H4 (cell line): ENCODE data around the gene BCHE. TPM values are rescaled to one million over a fixed set of nuclear protein-coding genes. Genes with fewer than 3 reads are reported as not detected.
"Not testable (repeated sequence)": the region's sequence is repeated elsewhere in the genome, so short reads cannot be mapped to it uniquely, and the experiment has no call there.

Source experiments
- DNase-seq: peaks from one replicate; pipeline ENCODE4 v3.0.0-alpha.2; 2015; ENCODE audit warnings: low spot score
- total RNA-seq: library from RNA; depleted of rRNA; stranded (reverse); fragments of >200 nt; shearing (Covaris generic); gene quantifications from 2 replicates; pipeline ENCODE4 v1.2.3, GENCODE V29; 2014

Gene BCHE
- total RNA-seq, 1 experiment from 2014 or later, result 56.3 TPM

DNA sequence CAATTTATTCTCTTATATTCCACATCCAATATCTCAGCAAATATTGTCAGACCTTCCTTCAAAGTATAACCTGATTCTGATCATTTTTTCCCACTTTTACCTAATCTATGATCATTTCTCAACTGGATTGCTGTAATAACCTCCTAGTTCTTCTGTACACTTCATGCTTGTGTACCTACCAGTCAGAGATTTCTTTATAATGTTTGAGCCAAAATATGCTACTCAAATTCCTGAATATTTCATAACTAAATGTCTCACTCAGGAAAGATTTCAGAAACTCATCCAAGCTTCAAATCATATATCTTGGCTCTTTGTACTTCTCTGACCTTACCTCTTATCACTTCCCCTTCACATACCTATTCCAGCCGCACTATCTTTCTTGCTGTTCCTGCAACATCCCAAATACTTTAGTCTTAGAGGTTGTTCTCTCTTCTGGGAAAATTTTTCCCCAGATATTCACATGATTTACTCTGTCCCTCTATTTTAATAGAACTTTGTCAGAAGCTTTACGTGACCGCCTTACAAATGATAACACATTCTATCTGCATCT, 20.0 kb downstream of the BCHE start:
- DNase-seq, result no peak

DNA sequence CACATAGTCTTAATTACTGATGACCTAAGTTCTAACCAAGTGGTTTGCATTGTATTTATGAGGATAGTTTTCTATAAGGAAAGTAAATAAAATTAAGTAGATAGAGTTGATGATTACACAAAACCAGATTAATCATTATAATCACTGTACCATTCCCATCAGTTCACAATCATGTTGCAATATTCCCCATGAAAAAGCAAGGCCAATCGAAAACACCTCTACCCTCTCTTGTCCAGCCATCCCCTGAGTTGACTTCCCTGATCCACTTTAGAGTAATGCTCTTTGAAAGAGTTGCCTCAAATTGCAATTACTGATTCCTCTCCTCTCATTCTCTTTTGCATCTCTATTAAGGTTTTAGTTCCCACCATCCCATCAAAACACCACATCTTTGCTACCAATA, 21.0 kb downstream of the BCHE start:
- no peak for DNase-seq

DNA sequence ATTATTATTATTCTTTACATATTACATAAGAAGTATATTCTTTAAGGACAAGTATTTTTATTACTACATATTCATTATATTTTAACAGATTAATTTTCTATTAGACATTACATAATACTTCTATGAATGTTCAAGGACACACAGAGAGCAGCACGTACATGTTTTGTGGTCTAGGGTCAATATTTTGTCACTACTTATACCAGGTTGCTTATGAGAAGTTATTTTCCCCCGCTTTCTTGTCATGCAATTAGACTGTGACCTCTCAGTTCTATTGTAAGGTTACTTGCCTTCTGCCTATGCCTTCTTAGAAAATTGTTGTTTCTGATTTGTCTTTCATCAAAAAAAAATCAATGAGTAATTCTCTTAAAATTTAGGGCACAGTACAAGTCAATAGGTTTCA, 21.5 kb downstream of the BCHE start:
- DNase-seq, result no peak

DNA sequence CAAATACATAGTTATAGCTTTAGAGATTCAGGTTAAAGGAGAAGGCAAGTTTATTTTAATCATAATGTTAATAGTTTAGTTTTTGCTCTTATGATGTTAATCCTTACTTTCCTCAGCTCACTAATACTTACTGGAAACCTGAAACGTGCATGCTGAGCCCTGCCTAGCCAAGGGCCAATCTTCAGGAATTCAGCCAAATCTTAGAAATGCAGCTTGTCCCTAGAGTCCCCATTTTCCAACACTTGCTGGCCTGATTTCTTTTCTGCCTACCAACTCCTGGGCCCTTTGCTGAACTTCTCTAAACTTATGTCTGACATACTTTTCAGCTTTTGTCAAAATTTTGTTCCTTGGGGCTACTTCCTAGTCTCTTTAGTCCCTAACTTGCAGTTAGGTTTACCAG, 22.8 kb downstream of the BCHE start:
- no peak for DNase-seq

DNA sequence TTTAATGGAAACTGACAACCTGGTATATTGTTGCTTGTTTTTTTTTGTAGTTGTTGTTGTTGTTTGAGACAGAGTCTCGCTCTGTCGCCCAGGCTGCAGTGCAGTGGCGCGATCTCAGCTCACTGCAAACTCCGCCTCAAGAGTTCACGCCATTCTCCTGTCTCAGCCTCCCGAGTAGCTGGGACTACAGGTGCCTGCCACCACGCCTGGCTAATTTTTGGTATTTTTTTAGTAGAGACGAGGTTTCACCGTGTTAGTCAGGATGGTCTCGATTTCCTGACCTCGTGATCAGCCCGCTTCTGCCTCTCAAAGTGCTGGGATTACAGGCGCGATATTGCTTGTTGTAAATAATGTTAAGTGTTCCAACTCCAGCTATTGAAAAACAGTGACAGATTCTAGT, 29.3 kb downstream of the BCHE start:
- not testable (repeated sequence) for DNase-seq

DNA sequence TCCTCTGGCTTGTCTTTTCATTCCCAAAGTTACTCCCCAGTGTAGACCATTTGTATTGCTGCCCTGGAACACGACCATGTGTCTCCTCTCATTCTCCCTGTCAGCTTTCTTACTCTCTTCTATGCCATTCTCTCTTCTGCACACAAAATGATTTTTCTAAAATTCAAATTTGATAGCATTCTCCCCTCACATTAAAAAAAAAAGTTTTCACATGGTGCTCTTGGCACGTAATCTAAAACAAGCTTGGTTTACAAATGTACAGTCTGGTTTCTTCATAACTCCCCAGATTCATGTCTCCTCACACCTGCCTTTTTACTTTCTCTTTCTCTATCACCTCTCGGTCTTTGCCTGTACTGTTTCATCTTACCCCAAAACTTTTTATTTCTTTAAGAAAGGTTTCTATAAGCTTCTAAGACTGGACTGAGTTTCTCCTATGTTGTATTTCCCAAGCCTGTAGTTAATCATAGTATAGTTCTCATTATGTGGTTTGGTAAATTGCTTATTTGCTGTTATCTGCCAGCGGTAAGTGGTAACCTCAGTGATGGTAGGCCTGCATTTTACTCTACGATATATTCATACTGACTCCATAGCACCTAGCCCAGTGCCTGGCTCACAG, 31.2 kb downstream of the BCHE start:
- DNase-seq, result peak; percentile 52

DNA sequence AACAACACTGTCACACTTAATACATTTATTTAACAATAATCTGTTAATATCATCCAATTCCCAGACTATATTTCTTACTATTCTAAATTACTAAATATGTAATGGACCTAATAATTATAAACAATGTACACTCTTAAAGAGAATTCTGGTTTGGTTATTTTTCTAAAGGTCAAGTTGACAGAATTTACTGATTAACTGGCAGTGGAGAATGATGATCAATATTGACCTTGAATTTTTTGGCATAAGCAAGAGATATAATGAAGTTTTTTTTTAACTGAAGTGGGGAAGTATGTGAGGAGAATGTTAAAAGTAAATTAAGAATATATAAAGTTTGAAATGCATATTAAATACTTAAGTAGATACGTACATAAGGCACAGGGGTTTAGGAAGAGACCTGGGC, 33.8 kb downstream of the BCHE start:
- DNase-seq, result no peak

DNA sequence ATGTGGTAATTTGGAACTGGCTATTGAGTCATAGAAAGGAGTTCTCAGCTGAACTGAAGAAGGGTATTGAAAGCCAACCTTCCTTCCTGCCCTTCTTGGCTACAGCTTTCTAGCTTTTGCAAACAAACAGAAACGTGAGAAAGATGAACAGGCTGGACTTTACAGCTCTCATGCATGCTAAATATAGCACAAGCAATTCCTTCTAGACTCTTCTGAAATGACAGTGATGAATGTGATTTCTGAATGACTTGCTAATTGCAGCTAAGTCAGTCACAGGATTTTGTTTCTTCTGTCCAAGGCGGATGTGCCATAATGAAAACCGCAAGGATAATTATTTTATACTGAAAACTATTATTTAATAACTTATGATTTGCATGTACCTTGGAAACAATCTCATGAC, 36.3 kb downstream of the BCHE start:
- DNase-seq, result peak; percentile 19

DNA sequence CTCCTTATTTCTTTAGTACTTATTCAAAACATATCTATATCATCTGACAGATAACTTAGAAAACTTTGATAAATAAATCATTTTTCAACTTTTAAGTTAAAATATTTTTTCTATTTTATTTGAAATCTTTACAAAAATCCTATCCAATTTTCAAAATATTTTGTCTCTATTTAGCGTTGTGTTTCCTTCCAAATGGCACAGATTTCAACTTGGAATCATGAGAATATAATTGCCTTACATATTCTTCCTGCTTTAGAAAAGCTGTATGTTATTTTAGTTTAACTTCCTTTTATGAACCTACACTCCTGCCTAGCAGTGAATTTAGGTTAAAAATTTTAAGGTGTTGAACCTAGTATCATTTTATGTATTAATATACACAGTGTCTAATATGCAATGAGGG, 38.2 kb downstream of the BCHE start:
- no peak for DNase-seq

DNA sequence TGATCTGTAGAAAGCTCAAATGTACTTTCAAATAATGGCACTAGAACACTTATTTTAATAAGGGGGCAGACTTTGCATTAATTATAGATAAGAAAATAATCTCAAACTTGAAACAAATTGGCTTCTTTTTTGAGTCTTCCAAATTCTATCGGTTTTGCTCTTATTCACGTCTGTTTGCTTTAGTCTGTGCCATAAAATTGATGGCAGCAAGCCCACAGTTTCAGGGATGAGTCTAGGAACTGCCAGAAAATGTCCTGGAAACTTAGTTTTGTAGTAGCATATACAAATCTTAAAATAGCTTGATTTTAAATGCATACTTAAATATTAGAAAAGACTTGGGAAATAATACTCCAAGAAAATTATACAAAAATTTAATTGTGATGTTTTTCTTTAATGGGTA, 39.7 kb downstream of the BCHE start:
- DNase-seq, result no peak

DNA sequence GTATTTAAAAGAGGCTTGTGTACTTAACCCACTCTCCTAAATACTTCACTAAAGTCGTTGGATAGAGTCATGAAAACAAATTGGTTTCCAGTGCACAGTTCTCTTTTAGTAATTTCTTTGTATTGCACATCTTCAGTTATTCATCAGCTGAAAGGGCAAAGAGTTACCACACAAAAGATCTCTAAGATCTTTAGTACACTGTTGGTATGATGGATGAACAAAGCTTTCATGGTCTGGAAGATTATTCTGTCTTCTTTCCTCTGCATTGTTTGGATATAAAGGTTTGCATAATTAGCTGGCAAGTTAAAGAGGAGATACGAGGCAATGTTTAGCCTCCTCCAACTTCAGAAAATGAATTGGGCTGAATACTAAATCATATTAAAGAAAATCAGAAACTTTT, 40.5 kb downstream of the BCHE start:
- DNase-seq, result no peak

DNA sequence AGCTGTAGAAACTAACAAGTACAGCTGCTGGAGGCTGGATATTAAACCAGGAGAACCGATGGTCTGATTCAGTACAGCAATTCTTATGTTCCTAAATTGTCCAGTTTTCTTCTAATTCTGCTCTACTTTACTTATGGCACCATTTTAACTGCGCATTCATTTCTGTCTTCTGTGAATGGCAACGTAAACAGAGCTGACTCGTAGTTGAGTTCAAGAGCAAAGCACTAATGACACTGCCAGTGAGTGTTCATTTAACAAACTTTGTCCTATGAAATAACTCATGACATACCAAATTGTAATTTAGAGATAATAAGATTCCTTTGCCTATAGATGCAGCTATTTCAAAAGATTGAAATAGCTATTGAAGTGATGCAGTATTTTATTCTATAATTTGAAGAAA, 48.7 kb downstream of the BCHE start:
- DNase-seq, result no peak

DNA sequence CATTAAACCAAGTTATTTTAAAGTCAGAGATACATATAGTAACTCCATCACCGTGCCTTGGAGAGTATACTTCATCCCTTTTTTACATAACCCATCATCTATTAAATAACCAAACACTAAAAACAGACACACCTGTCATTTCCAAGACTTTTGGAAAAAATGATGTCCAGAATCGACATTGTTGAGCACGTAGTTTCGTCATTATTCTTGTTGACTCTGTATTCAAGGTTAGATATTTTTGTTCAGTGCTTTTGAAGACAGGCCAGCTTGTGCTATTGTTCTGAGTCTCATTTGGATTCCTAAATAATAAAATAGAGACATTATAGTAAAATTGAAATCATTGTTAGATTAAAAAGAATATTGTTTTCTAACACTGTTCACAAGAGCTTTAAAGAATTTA, 51.2 kb downstream of the BCHE start:
- no peak for DNase-seq

DNA sequence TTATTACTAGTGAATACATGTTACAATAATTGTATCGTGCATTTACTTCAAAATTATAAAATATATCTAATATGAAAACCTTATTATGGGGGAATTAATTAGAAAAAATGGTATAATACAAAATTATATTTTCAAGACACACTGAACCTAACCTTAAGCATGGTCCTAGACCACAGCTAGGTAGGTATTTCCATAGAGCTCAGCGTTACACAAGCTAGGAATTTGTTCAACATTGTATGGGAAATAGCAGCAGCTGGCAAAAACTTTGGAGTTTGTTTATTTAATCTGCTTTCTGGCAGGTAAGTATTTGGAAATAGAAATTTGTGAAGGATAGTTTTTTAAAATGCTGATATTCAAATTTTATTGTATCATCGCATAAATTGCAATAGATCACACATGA, 52.9 kb downstream of the BCHE start:
- DNase-seq, result no peak

DNA sequence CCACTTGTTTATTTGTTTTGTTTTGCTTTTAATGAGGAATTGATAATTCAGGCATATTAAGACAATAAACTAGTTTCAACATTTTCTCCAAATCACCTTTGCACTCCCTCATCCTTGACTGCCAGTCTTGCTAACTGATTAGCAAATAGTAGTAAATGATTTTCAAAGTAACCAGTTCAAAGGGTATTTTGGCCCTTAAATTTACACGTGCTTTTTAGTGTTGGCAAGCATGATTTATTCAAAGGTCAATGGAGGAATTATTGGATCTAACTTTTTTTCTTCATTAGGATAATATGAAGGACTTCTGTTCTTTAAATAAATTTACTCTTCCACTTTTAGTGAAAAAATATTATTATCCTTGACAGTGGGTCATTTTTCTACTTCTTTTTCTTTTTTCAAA, 53.8 kb downstream of the BCHE start:
- no peak for DNase-seq

DNA sequence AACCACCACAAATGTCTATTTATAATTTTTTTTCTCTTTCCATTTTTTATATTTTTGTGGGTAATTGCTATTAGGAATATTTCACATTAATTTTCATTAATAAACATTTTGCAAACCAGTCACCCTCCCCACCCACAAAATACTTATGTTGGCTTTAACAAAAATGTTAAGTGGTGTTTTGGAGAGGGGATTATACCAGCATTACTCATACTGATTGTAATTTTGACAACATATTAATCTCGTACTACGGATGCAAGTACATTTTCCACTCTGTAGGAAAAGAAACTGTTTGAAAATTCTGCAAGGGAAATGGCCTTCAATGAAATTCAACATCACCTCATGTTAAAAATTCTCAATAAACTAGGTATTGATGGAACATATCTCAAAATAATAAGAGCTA, 58.3 kb downstream of the BCHE start:
- no peak for DNase-seq

DNA sequence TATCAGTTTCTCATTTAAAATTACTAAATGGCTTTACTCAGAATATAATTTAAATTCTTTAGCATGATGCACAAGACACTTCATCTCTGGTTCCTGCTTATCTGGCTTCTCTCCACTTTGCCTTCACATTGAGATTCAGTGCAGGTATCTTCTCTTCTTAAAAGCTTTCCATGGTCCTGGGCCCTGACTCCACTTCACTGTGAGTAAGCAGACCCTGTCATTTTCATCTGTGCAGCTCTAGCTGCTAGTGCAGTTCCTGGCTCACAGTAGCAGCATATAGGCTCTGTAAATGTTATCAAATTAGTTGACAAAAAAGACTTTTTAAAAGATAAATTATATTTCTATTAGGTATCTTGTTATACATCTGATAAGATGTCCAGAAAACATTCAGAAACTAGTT, 58.8 kb downstream of the BCHE start:
- DNase-seq, result no peak

DNA sequence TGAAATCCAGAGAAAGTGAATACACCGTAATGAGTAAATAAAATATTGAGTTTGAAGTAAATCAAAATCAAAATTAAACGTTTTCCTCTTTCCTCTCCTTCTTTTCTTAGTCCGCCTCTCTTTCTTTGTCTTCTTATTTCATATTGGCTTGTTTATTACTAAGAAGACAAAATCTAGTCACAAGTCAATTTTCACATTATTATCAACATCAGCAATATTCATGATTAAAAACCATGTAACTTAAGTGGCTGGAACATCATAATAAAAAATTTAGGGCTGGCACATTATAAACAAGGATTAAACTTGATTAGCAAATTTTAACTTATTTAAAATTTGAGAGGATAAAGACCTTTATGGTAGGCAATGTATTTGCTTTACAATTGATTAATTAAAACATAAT, 61.4 kb downstream of the BCHE start:
- no peak for DNase-seq

DNA sequence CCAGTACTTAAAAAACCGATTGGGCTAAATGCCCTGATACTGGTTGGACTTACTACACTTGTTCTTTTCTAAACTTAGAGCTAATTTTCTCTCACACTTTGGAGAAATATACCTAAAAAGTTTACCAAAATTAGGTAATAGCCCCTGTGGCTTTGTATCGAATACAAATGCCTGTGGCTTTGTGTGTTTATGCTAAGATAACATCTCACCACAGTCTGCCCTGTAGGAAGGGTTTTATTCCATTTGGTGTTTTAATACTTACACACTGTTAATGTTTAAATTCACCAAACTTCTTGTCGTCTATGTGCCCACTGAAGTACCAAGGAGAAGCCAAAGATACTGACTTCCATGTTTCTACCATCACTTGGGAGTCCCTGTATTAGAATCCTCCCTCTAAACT, 66.4 kb downstream of the BCHE start:
- peak; percentile 58 for DNase-seq

DNA sequence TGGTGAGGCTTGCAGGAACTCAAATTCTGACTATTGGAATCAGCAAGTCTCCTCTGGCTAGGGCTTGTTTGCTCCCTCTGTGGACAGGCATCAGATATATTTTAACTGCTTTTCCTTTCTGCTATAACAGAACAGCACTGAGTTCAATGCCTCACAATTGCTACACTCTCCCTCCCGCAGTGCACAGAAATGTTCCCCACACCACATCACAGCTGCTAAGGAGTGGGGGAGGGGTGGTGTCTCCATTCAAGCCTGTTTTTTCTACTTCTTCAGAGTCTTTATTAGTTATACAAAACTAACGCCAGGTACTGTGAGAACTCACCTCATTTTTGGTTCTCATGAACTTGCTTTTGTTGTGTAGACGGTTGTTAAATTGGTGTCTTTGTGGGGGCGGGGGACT, 68.5 kb downstream of the BCHE start:
- no peak for DNase-seq

DNA sequence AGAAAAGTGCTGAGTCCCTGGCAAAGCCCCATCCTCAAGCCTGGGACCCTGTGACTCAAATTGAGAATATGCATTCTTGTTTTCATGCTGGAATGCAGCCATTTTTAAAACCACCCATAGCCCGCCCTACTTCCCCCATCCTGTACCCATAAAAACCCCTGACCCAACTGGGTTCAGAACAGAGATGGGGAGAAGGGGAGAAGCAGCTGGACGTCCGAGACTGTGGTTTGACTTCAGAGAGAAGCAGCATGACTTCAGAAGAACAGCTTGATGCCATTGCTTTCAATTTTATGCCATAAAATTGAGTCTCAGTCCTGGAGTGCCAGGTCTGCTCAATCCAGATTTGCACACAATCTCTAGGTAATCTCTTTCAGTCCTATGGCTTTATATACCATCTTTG, 78.2 kb downstream of the BCHE start:
- no peak for DNase-seq

DNA sequence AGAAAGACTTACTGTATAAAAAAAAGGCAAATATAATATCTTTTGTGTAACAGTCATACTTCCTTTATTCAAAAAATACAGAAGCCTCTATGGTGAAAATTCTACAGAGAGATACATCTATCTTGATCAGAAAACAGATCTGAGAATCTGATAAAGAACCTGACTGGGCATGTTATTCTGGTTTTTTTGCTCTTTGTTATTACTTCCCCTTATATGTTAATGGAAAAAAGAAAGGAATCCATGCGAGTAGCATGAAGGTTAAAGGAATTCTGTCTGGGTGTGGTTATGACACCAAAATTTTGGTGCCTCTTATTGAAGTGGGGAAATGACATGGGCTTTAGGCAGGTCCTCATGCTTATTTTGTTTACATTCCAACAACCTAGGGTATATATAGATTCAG, 81.7 kb downstream of the BCHE start:
- no peak for DNase-seq

DNA sequence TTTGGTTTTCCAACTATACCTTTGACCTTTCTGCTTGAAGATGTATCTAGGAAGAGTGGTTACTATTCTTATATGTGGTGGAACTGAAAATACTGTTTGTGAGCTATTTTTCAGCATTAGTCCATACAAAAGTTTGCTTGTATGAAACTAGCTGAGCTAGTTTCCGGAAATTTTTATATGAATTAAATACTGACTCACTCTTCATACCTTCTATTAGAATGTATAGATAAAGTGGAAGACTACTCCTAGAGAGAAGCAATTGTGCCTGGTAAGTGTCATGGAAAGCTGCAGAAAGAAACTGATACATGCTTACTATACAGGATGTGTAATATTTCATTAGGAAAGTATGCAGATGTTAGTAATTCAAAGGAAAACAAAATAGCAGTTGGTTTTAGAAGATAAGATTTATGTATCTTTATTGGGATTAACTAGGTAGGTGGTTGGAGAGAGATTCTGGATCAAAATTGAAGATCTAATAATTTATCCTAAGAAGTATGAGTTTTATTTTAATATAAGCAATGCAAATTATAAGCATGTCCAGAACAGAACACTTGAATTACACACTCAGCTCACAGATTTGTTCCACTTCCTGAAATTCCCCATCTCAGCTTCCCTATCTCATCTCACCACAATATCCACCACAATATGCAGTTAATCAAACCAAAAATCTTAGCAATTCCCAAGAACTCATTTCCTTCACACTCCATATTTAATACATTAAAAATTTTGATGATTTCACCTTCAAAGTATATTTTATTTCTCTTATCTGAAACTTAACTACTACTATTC, 82.8 kb downstream of the BCHE start:
- no peak for DNase-seq

DNA sequence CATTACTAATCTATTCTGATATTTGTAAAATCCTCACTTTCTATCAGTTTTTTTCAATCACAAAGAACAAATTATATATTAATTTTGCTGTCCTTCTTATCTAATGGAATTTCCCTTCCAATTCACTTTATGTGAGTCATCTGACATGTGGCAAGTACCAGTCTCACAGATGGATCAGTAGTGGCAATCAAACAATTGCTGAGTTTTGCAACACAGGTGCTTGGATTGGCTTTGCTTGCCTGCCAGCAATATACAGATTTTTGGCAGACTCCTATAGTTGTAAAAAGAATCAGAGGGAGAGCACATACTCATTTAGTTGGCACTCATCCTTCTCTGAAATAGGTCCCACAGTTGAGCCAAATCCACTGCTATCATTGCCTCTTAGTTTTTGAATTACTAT, 83.7 kb downstream of the BCHE start:
- DNase-seq, result no peak
